ENCODE measurements around the gene MCM10.

- TF ChIP-seq POLR2A (IDR thresholded peaks at IDR 0.05), result no peak
- TF ChIP-seq CTCF (IDR thresholded peaks at IDR 0.05), result no peak
- no peak for TF ChIP-seq POLR2AphosphoS5 (IDR thresholded peaks at IDR 0.05)
Observed at GRCh38 chr10:13121500-13121854, 39.9 kb upstream of the MCM10 start.
